HCT116 (cell line): ENCODE measurements around the gene FAM114A1. TPM values are rescaled to one million over a fixed set of nuclear protein-coding genes. Genes with fewer than 3 reads are reported as not detected.

Experiments
- ATAC-seq: fragments of 200-7000 bp; cut with Tn5 transposase; 2 replicates; pipeline ENCODE4 v1.9.1; 2020; ENCODE audit warnings: mild to moderate bottlenecking, moderate library complexity
- BruUV-seq: library from RNA; stranded (reverse); fragments of 400-500 nt; replicated peaks from 2 replicates; lab custom pipeline; 2021; lab: Mats Ljungman, UMichigan
- CTCF ChIA-PET: fragments of 300-600 bp; sonication (Branson Sonifier 250); formaldehyde crosslinking; loops from one replicate; lab custom pipeline; 2021; ENCODE audit warnings: antibody characterized with exemption; lab: Charles Lee
- POLR2A ChIA-PET: fragments of 300-600, 350-600 bp; sonication (Branson Sonifier 250); formaldehyde crosslinking; loops from one replicate; lab custom pipeline; 2021; ENCODE audit warnings: antibody characterized with exemption; lab: Charles Lee
- RAD21 ChIA-PET, 2 experiments: fragments of 300-600 bp; sonication (Branson Sonifier 250); formaldehyde crosslinking; loops; one replicate each; lab custom pipeline; 2023; ENCODE audit warnings: low total read pairs in 2 of 2; ENCODE audit not compliant: uncharacterized antibody in 2 of 2, unreplicated experiment in 2 of 2, low non-redundant PET in 1 of 2; lab: Charles Lee
- DNase-seq: peaks from one replicate; pipeline ENCODE4 v3.0.0-alpha.2; 2010; ENCODE audit warnings: low read depth, low spot score
- H2AFZ ChIP-seq: fragments of 200-600 bp; shearing (Covaris generic), sonication (generic); 2 replicates; pipeline ENCODE4 v1.6.1; 2017; ENCODE audit warnings: low read depth, mixed run types, mixed read lengths, antibody characterized with exemption, low read length; ENCODE audit not compliant: poor library complexity, severe bottlenecking
- H3K27ac ChIP-seq: 2 replicates; pipeline ENCODE4 v1.5.1; 2012; ENCODE audit warnings: low read depth, low read length
- H3K27me3 ChIP-seq: fragments of 200-600 bp; sonication (generic); 2 replicates; pipeline ENCODE4 v1.6.1; 2016; ENCODE audit warnings: mixed run types, low read length, mixed read lengths; ENCODE audit not compliant: insufficient read depth
- H3K36me3 ChIP-seq, 2 experiments: fragments of 200-500 bp in 1 of 2; fragments of 200-600 bp in 1 of 2; sonication (Bioruptor generic) in 1 of 2; sonication (generic) in 1 of 2; 2 replicates each; pipeline versions ENCODE4 v1.5.1 to v1.6.1; 2014 to 2016; ENCODE audit warnings: low read length in 2 of 2, inconsistent platforms in 1 of 2, mixed read lengths in 1 of 2, mixed run types in 1 of 2; ENCODE audit not compliant: insufficient read depth in 2 of 2, control insufficient read depth in 1 of 2
- H3K4me1 ChIP-seq, 2 experiments: fragments of 200-600 bp in 1 of 2; sonication (generic) in 1 of 2; 2 replicates each; pipeline versions ENCODE4 v1.5.1 to v1.6.1; 2012 to 2017; ENCODE audit warnings: low read length in 2 of 2, inconsistent platforms in 1 of 2, mild to moderate bottlenecking in 1 of 2, mixed read lengths in 1 of 2, mixed run types in 1 of 2, moderate library complexity in 1 of 2; ENCODE audit not compliant: insufficient read depth in 2 of 2, control insufficient read depth in 1 of 2
- H3K4me2 ChIP-seq: fragments of 200-600 bp; sonication (generic); 2 replicates; pipeline ENCODE4 v1.6.1; 2017; ENCODE audit warnings: mixed run types, low read length, mixed read lengths
- H3K4me3 ChIP-seq, 2 experiments: fragments of 200-600 bp in 1 of 2; sonication (generic) in 1 of 2; replicated peaks in 1 of 2; 2 replicates each; pipeline ENCODE4 v1.5.1; 2011 to 2016; ENCODE audit warnings: low read length in 2 of 2, control low read depth in 1 of 2, low read depth in 1 of 2, mild to moderate bottlenecking in 1 of 2, mixed read lengths in 1 of 2, mixed run types in 1 of 2
- H3K79me2 ChIP-seq: fragments of 200-600 bp; sonication (generic); 2 replicates; pipeline ENCODE4 v1.6.1; 2017; ENCODE audit warnings: mild to moderate bottlenecking, mixed run types, low read length, moderate library complexity, mixed read lengths; ENCODE audit not compliant: insufficient read depth
- H3K9ac ChIP-seq: fragments of 200-600 bp; sonication (generic); 2 replicates; pipeline ENCODE4 v1.6.1; 2016; ENCODE audit warnings: low read length, mixed read lengths
- H3K9me2 ChIP-seq: fragments of 200-600 bp; sonication (generic), shearing (Covaris generic); 2 replicates; pipeline ENCODE4 v1.6.1; 2017; ENCODE audit warnings: mixed run types, mild to moderate bottlenecking, moderate library complexity; ENCODE audit not compliant: insufficient read depth
- H3K9me3 ChIP-seq, 2 experiments: fragments of 200-500 bp in 1 of 2; fragments of 200-600 bp in 1 of 2; sonication (Bioruptor generic) in 1 of 2; sonication (generic) in 1 of 2; 2 replicates each; pipeline ENCODE4 v1.6.1; 2014 to 2017; ENCODE audit warnings: low read length in 2 of 2, mixed read lengths in 2 of 2, inconsistent platforms in 1 of 2, low read depth in 1 of 2, mild to moderate bottlenecking in 1 of 2, mixed run types in 1 of 2, moderate library complexity in 1 of 2; ENCODE audit not compliant: control insufficient read depth in 1 of 2, insufficient read depth in 1 of 2
- H4K20me1 ChIP-seq: fragments of 200-600 bp; sonication (generic), shearing (Covaris generic); 2 replicates; pipeline ENCODE4 v1.6.1; 2017; ENCODE audit warnings: mixed run types, mild to moderate bottlenecking, moderate library complexity; ENCODE audit not compliant: insufficient read depth
- CBX3 ChIP-seq: IDR thresholded peaks from 2 replicates; pipeline ENCODE4 v1.6.1; 2012; ENCODE audit warnings: low read depth
- CEBPB ChIP-seq: IDR thresholded peaks from 2 replicates; pipeline ENCODE4 v1.6.1; 2012; ENCODE audit warnings: low read depth
- EGR1 ChIP-seq: IDR thresholded peaks from 2 replicates; pipeline ENCODE4 v1.6.1; 2012; ENCODE audit warnings: low read depth
- EZH2phosphoT487 ChIP-seq: fragments of 200-600 bp; IDR thresholded peaks from 2 replicates; pipeline ENCODE4 v1.6.1; 2018; ENCODE audit warnings: antibody characterized with exemption, borderline replicate concordance
- FOSL1 ChIP-seq: IDR thresholded peaks from 2 replicates; pipeline ENCODE4 v1.6.1; 2012; ENCODE audit warnings: low read depth
- JUND ChIP-seq: IDR thresholded peaks from 2 replicates; pipeline ENCODE4 v1.6.1; 2012
- POLR2A ChIP-seq: IDR thresholded peaks from 2 replicates; pipeline ENCODE4 v1.7.0; 2011; ENCODE audit warnings: borderline replicate concordance; ENCODE audit not compliant: insufficient read depth, insufficient read length; ENCODE audit errors: extremely low read depth
- POLR2AphosphoS5 ChIP-seq: IDR thresholded peaks from 2 replicates; pipeline ENCODE4 v1.6.1; 2011; ENCODE audit warnings: mild to moderate bottlenecking, low read depth, low read length, moderate library complexity
- RAD21 ChIP-seq: IDR thresholded peaks from 2 replicates; pipeline ENCODE4 v1.6.1; 2012; ENCODE audit warnings: low read depth, mild to moderate bottlenecking
- SIN3A ChIP-seq: IDR thresholded peaks from 2 replicates; pipeline ENCODE4 v1.6.1; 2012; ENCODE audit warnings: low read depth
- SP1 ChIP-seq: IDR thresholded peaks from 2 replicates; pipeline ENCODE4 v1.6.1; 2012; ENCODE audit warnings: low read depth
- SRF ChIP-seq: IDR thresholded peaks from 2 replicates; pipeline ENCODE4 v1.6.1; 2012; ENCODE audit warnings: low read depth
- YY1 ChIP-seq: IDR thresholded peaks from 2 replicates; pipeline ENCODE4 v1.6.1; 2011; ENCODE audit warnings: low read length, low read depth, moderate library complexity, mild to moderate bottlenecking; ENCODE audit not compliant: insufficient replicate concordance; ENCODE audit errors: extremely low read depth
- intact Hi-C: fragments of 100-400 bp; cut with micrococcal nuclease; formaldehyde crosslinking; loops from 2 replicates; pipeline ENCODE4 v1.10.0; 2022
- total RNA-seq: library from RNA; stranded (reverse); gene quantifications from one replicate; pipeline ENCODE4 v1.2.1, GENCODE V29; 2021; ENCODE audit not compliant: unreplicated experiment
- TF ChIP-seq, protein P1 (sequence below), 3 experiments: fragments of 200-600 bp in 1 of 3; sonication (generic) in 1 of 3; IDR thresholded peaks in 2 of 3; conservative IDR thresholded peaks in 1 of 3; 2 replicates each; pipeline ENCODE4 v1.5.1; 2012 to 2017; ENCODE audit warnings: low read depth in 2 of 3, low read length in 2 of 3, antibody characterized with exemption in 1 of 3, borderline replicate concordance in 1 of 3, control low read depth in 1 of 3, mild to moderate bottlenecking in 1 of 3, mixed read lengths in 1 of 3, mixed run types in 1 of 3, moderate library complexity in 1 of 3; ENCODE audit not compliant: insufficient read depth in 1 of 3

FAM114A1 gene
- total RNA-seq, 1 experiment from 2014 or later, result 35.6 TPM

DNA sequence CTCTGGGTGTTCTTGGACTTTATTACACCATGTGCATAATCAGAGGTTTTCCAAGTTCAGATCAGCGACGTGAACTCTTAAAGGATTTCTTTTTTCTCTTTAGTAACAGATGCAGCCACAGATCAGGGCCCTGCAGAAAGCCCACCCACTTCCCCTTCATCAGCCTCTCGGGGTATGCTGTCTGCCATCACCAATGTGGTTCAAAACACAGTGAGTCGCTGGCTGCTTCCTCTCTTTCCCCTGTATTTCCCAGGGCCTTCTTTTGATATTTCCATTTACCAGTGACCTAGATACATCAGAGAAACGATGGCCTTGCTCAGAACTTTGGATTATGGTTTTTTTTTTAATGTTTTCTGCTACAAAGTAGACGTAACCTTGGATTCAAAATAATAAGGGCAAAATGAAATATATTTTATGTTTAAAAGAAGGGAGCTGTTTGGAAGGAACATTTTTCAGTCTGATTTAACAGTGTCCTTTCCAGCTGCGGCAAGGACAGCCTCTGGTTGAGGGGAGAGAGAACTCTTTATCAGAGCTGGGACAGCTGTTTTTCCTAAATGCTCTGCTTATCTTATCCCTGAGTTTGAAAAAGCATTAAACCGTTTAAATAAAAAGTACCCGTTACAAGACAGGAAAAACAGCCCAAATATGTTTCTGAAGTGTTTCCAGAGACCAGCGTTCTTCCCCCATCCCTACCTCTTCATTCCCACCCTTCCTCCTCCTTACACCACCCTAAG lies 38.2 kb downstream of the FAM114A1 start:
- CTCF ChIA-PET, result no interaction called here
- BruUV-seq, result no TSS peak
- ATAC-seq, result no peak
- Histone ChIP-seq H3K27me3 (no peaks in the 10 kb centered on the region), H3K4me1 (no peaks in the 10 kb centered on the region), H3K79me2 (no peaks in the 10 kb centered on the region), H4K20me1 (no peaks in the 10 kb centered on the region), H2AFZ (no peak overlapping the region), H3K4me2 (no peak overlapping the region), H3K9me2 (no peaks in the 10 kb centered on the region), H3K9me3 (no peaks in the 10 kb centered on the region), H3K36me3 (peaks cover 2 to 6% of the 10 kb centered on the region in 2 experiments; a peak in 3 of 4 replicates), H3K4me3 (no peak overlapping the region), H3K9ac (no peak overlapping the region), H3K27ac (no peak overlapping the region)
- intact Hi-C loops, result no loop called here
- TF ChIP-seq SRF, result no peak
- no peak for TF ChIP-seq FOSL1
- no peak for TF ChIP-seq EZH2phosphoT487
- no peak for TF ChIP-seq CEBPB
- TF ChIP-seq RAD21, result no peak
- TF ChIP-seq POLR2A, result no peak
- no peak for TF ChIP-seq YY1
- TF ChIP-seq JUND, result no peak
- TF ChIP-seq, protein P1, sequence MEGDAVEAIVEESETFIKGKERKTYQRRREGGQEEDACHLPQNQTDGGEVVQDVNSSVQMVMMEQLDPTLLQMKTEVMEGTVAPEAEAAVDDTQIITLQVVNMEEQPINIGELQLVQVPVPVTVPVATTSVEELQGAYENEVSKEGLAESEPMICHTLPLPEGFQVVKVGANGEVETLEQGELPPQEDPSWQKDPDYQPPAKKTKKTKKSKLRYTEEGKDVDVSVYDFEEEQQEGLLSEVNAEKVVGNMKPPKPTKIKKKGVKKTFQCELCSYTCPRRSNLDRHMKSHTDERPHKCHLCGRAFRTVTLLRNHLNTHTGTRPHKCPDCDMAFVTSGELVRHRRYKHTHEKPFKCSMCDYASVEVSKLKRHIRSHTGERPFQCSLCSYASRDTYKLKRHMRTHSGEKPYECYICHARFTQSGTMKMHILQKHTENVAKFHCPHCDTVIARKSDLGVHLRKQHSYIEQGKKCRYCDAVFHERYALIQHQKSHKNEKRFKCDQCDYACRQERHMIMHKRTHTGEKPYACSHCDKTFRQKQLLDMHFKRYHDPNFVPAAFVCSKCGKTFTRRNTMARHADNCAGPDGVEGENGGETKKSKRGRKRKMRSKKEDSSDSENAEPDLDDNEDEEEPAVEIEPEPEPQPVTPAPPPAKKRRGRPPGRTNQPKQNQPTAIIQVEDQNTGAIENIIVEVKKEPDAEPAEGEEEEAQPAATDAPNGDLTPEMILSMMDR (IDR thresholded peaks at IDR 0.05 in 2 of 3, conservative IDR thresholded peaks at IDR 0.05 in 1 of 3; ENCODE audit: borderline replicate concordance in 1 of 3, insufficient read depth in 1 of 3, low read depth in 2 of 3, low read length in 2 of 3), result no peak
- no peak for TF ChIP-seq SP1
- TF ChIP-seq SIN3A, result no peak
- TF ChIP-seq EGR1, result no peak
- no peak for TF ChIP-seq CBX3
- TF ChIP-seq POLR2AphosphoS5, result no peak
- POLR2A ChIA-PET, result no interaction called here
- RAD21 ChIA-PET, result no interaction called here
- no peak for DNase-seq
